Measurements from ENCODE around the gene SLC9A9.

DNA sequence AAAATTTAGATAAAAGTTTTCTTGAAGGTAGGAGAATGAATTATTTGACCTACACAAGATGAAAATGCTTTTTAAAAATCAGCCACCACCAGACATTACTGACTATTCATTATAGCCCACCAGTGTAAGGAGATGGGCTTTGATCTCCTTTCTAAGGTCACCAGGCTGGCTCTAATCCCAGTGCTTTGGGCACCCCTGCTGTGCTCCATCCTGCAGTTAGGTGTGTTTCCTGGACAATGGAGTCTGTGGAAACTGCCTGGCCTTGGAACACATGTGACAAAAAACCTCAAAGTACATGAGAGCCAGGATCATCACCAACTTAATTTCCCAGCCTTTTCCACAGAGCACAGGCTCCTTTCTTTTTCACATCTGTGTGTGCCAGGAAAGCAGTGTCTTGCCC, 467.8 kb downstream of the SLC9A9 start:
- no peak for TF ChIP-seq TCF12 (IDR thresholded peaks at IDR 0.05)
- no peak for TF ChIP-seq SMC3 (IDR thresholded peaks at IDR 0.05; ENCODE audit: low read depth, low read length)
- TF ChIP-seq EP300 (IDR thresholded peaks at IDR 0.05; ENCODE audit: borderline replicate concordance in 1 of 2, low read depth in 1 of 2, low read length in 1 of 2): no peak
- TF ChIP-seq, protein P1, sequence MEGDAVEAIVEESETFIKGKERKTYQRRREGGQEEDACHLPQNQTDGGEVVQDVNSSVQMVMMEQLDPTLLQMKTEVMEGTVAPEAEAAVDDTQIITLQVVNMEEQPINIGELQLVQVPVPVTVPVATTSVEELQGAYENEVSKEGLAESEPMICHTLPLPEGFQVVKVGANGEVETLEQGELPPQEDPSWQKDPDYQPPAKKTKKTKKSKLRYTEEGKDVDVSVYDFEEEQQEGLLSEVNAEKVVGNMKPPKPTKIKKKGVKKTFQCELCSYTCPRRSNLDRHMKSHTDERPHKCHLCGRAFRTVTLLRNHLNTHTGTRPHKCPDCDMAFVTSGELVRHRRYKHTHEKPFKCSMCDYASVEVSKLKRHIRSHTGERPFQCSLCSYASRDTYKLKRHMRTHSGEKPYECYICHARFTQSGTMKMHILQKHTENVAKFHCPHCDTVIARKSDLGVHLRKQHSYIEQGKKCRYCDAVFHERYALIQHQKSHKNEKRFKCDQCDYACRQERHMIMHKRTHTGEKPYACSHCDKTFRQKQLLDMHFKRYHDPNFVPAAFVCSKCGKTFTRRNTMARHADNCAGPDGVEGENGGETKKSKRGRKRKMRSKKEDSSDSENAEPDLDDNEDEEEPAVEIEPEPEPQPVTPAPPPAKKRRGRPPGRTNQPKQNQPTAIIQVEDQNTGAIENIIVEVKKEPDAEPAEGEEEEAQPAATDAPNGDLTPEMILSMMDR (IDR thresholded peaks at IDR 0.05): no peak
- no peak for TF ChIP-seq FOXM1 (IDR thresholded peaks at IDR 0.05; ENCODE audit: low read depth)
- no peak for TF ChIP-seq POLR2AphosphoS5 (IDR thresholded peaks at IDR 0.05; ENCODE audit: low read depth, low read length)
- no peak for TF ChIP-seq GABPA (IDR thresholded peaks at IDR 0.05; ENCODE audit: low read depth)

Data from SK-N-SH (cell line).